Measurements from ENCODE around the gene TEAD3.
"Not testable (repeated sequence)": the region's sequence is repeated elsewhere in the genome, so short reads cannot be mapped to it uniquely, and the experiment has no call there.

Gene TEAD3

DNA sequence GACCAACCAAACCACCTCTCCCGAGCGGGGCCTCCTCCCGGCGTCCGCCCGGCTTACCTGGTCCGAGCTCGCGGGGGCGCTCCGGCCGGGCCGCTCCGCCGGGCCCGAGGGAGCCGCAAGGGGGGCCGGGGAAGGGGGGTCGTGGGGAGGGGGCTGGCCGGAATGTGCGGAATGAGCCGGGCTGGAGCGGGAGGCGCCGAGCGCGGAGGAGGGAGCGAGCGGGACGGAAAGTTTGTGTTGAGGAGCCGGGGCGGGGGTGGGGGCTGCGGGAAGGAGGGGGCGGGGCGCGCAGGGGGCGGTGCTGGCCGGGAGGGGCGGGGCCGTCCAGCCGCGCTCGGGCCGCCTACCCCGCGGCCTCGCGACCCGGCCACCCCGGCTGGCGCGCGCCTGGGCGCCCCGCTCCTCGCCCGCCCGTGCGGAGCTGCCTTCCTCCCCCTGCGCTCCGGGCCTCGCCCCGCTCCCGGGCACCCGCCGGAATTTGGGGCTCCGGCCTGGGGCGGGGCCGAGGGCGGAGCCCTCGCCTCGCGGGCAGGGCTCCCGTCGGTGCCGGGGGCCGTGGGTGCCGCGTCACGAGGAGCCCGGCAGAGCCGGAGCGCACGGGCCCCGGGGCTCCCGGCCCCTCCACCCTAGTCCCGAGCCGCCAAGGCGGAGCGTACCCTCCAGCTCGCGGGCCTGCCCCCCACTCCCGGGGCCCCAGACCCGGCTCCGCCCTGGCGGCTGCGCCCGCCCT is at the start of gene TEAD3:
Gene TEAD3, minus strand, starts transcription at position 239 of the 730 bp plus-strand sequence.
- DNase-seq, result no peak

DNA sequence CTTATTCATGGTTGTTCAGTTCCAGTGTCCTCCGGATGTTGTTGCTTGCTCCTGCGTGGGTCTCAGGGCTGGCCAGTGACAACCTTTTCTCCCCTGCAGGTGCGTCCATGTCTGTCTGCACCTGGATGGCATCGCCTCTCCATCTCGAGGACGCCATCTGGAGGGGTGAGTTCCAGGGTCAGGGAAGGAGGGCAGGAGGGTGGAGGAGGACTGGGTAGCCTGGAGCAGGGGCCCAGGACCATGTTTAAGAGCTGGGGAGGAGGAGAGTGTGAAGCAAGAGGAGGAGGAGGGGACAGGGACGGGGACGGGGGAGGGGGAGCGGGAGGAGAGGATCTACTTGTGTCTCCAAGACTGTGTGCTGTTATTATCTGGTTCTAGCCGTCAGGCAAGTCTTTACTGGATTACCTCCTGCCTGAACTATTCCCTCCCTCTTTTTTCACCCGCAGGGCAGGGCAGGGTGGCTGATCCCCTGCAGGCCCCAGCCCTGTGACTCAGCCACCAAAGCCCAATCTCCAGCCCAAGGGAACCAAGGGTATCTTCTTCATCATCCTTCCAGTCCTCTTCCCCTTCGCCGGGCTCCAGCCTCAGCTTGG is 48.0 kb upstream of the TEAD3 start:
- DNase-seq, result no peak

DNA sequence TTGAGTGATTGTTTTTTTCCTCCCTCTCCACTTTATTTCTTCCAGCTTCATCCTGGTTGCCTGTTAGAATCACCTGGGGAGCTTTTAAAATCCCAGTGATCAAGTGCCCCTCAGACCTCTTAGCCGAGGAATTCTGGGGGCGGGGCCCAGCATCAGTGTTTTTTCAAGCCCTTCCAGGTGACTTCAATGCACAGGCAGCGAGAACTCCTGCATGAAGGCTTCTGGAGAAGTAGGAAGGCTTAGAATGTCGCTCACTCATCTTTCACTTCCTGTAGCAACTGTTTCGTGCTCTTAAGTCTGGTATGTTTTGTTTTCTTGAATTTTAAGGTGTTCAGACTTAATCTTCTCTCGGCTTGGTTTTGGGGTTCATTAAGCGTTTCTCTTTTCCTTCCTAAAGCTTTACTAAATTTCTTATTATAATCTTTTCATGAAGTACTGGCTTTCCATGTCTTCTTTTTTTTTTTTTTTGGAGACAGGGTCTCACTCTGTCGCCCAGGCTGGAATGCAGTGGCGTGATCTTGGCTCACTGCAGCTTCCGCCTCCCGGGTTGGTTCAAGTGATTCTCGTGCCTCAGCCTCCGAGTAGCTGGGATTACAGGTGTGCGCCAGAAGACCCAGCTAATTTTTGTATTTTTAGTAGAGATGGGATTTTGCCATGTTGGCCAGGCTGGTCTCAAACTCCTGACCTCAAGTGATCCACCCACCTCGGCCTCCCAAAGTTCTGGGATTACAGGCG is 46.7 kb upstream of the TEAD3 start:
- no peak for DNase-seq

DNA sequence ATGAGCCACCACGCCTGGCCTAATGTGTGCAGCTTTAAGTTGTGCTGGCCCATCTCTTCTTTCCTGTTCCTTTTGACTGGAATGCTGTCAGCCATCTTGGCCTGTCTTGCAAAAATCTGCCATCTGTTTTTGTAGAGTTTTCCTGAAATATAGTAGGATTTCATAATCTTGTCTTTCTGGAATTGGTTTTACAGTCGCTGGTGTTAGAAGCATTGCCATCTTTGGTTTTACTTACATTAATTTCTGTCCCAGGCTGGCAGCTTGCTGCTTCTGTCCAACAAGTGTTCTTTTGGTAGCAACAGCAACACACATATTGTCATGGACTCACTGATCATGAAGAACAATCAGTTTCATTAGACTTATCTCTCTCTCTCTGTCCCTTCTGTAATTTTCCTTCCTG is 45.0 kb upstream of the TEAD3 start:
- no peak for DNase-seq

DNA sequence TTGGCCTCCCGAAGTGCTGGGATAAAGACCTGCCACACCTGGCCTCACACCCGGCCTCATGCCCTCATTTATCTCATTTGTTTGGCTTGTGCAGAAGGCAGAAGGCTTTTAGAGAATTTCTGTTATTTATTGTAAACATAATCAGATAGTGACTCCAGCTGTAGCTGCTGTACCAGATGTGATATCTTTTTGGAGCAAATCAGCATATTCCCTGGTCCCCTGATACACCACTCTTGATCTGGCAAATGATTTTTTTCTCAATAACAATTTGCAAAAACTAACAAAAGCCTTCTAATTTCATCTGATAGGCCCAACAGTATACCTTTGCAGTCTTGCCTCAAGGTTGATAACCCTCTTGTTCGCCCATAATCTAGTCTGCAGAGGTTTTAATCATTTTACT is 42.3 kb upstream of the TEAD3 start:
- DNase-seq, result no peak

DNA sequence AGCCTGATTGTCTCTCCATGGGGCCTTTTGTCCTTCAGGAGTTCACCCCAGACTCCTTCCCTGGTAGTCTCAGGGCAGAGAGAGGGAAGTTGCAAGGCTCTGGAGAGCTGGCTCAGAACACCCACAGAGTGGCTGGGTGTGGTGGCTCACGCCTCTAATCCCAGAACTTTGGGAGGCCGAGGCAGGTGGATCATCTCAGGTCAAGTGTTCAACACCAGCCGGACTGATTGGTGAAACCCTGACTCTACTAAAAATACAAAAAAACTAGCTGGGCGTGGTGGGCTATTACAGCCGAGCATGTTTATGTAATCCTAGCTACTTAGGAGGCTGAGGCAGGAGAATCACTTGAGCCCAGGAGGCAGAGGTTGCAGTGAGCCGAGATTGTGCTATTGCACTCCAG is 39.0 kb upstream of the TEAD3 start:
- not testable (repeated sequence) for DNase-seq

DNA sequence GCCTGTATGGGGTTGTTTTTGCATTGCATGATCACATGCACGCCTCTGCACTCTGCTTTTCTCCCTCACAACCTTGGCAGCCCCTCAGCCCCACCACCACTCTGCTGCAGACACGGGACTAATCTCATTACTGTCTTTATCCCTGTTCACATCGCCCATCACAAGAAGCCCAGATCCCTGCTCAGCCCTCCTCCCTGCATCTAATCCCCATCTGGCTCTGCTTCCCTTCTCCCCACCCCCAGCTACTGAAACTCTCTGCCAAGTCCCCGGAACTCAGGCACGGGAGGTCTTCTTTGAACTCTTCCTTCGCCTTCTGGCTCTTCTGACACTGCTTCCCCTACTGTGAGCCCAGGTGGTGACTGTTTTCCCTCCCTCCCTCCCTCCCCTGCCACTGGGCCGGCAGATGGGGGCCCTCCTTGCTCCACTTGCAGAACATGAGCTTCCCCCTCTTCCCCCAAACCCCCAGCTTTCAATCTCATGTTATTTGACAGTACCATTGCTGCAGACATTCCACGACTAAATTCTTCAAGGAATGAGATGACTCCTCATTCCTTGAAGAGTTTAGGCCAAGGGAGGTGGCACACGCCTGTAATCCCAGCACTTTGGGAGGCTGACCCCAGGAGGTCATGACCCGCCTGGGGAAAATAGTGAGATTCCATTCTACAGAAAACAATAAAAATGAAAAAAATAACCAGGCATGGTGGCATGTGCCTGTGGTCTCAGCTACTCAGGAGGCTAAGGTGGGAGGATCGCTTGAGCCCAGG is 37.7 kb upstream of the TEAD3 start:
- DNase-seq, result peak; percentile 70

DNA sequence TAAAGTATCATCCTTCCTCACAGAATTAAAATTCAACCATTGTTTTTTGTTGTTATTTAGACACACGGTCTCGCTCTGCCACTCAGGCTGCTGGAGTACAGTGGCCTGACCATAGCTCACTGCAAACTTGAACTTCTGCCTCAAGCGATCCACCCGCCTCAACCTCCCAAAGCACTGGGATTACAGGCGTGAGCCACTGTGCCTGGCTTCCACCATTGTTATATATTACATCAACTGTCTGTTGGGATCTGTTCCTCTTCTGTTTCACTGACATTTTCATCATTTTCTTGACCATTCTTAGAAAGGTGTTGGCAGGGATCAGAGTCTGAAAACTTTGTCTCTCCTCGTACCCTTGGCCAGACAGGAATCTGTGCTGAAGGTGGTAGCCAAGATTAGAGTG is 37.1 kb upstream of the TEAD3 start:
- DNase-seq, result no peak

DNA sequence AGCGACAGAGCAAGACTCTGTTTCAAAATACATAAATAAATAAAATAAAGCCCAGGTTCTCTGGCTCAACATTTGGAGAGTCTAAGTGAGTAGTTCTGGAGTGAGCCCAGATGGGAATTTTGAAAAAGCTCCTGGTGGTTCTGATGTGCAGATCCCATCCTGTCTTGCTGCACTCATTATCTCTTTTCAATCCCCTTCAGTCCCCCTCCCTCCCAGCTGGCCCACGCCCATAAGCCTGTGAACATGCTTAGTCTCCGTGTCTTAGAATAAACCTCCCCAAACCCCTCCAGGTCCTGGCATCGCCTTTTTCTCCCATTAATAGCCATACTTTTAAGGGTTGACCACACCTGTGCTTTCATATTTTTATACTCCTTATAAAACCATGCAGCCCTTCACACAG is 35.2 kb upstream of the TEAD3 start:
- no peak for DNase-seq

DNA sequence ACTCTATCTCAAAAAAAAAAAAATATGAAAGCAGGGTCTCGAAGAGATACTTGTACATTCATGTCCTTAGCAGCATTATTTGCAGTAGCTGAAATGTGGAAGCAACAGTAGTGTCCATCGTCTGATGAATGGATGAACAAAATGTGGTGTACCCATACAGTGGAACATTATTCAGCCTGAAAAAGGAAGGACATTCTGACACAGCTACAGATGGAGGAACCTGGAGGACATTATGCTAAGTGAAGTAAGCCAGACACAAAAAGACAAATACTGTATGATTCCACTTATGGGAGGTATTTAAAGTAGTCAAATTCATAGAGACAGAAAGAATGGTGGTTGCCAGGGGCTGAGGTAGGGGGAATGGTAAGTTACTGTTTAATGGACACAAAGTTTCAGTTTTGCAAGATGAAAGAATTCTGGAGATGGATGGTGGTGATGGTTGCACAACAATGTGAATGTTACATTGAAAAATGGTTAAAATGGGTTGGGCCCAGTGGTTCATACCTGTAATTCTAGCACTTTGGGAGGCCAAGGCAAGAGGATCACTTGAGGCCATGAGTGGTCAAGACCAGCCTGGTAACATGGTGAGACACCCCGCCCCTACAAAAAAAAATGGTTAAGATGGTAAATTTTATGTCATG is 27.6 kb upstream of the TEAD3 start:
- no peak for DNase-seq

DNA sequence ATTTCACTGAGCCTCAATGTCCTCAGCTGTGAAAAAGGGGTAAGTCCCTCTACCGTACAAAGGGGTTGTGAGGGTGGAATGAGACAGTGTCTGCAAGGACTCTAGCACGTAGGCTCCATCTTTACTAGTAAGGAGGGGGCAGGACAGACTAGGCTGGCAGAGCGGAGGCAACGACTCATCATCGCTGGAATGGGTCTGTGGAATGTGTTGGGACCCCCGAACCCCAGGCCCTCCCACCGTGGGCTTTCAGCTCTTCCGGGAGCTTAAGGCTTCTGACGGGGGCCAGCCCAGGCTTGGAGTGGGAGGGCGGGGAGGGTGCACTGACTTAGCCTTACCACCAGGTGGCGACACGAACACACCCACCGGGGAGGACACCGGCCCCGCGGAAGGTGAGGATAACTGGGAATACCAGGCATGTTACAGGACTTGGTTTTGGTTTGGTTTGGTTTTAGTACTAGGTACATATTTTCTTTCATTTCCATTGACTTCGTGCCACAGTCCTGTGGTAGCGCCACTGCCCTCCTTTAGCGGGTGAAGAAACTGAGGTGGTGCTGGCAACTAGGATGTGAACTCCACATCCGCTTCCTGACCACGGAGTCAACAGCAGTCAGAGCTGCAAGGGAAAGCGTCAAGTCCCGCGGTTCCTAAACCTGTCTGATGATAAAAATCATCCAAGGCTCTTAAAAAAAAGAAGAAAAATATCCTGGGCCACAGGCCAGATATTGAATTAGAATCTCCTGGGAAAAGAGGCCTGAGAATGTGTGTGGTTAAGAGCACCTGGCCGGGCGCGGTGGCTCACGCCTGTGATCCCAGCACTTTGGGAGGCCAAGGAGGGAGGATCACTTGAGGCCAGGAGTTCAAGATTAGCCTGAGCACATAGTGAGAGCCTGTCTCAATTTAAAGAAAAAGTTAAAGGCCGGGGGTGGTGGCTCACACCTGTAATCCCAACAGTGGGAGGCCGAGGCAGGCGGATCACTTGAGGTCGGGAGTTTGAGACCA is 26.1 kb upstream of the TEAD3 start:
- DNase-seq, result peak; percentile 88

DNA sequence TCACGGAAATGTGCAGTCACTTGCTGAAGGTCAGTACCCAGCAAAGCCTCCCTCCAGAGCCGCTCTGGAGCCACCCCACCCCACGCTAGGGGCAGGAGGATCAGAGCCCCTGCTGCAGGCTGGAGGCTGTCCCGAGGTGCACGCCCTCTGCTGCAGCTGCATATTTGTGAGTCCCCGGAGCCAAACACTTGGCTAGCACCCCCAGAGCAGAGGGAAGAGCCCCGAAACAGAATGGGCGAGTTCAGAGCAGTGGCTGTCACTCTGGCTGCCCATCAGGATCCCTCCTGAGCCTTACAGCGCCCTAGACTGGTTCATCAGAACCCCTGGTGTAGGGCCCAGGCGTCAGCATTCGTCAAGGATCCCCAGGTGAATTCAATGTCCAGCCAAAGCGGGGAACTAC is 25.3 kb upstream of the TEAD3 start:
- no peak for DNase-seq

DNA sequence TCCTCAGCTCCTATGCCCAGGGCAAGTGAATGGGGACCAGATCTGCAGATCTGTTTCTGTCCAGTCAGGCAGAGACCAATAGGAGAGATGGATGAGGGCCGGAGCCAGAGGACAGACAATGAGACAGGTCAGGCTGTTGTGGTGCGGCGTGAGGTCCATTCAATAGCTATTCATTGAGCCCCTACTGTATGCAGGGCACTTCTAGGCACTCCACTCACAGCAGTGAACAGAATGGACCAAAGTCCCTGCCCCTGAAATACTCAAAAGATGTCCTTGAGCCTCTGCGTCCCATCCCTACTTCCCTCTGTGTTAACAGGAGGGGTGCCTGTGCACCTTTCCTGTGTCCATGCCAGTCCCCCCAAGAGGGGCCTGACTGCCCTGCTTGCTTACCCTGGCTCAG is 24.4 kb upstream of the TEAD3 start:
- DNase-seq, result no peak

DNA sequence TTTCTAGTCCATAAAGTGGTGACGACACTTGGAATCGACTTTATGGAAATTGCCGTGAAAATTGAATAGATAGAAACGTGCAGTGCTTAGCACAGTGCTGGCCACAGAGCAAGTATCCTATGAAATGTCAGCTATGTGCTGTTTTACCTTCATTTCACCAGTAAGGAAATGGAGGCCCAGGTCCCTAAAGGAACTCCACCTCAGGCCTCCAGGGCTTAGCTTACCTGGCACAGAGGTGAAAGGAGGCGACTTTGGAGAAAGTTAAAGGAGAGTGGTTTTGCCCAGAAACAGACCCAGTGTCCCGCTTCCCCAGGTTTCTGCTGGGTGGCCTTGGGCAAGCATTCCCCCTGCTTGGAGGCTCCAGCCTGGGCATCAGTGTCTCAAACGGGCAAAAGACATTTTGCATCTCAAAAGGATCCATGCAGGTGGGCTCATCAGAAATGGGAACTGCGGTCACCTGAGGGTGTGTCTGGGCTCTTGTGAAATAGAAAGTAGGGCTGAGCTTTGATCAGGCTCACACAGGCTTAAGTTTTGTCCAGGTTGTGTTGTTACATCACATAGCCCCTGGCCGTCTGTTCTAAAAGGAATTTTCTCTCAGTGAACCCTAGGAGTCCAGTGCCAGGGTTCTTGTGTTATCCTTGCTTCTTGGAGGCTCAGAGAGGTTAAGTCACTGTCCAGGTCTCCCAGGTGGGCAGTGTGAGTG is 22.6 kb upstream of the TEAD3 start:
- no peak for DNase-seq

DNA sequence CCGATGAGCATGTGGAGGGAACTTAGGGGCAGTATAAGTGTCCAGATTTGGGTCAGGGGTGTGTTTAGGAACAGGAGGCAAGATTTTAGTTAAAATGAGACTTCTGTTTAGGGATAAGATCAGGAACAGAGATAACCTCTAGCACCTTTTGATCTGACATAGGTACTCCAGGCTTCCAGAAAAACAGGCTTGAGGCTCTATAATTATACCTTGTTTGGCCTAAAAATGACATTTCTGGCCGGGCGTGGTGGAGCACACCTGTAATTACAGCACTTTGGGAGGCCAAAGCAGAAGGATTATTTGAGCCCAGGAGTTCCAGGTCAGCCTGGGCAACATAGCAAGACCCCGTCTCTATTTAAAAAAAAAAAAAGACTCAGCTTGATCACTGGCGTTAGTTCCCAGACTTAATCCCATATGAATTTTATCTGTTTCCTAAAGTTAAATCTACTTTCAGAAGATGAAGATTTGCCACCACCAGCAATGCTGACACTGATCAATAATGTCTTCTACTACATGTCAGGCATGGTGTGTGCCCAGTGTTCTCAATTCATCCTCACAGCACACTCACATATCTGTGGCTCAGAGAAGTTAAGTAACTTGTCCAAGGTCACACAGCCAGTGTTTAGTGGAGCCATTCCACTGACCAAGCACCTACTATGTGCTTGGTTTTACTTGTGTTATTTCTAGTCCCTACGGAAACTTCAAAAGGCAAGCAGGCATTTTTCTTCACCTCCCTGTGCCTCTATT is 21.9 kb upstream of the TEAD3 start:
- no peak for DNase-seq

DNA sequence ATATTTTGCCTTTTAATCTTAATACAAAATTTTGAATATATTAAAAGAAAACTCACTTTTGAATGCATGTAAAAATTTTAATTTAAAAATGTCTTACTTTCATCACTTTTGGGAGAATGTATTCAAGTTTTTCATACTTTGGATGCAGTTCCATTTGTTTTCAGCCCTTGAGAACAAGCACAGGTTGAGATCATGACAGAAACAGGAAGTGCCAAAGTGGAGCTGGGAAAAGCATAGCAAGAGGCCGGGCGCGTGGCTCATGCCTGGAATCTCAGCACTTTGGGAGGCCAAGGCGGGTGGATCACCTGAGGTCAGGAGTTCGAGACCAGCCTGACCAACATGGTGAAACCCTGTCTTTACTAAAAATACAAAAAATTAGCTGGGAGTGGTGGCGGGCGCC is 21.1 kb upstream of the TEAD3 start:
- DNase-seq, result not testable (repeated sequence)

DNA sequence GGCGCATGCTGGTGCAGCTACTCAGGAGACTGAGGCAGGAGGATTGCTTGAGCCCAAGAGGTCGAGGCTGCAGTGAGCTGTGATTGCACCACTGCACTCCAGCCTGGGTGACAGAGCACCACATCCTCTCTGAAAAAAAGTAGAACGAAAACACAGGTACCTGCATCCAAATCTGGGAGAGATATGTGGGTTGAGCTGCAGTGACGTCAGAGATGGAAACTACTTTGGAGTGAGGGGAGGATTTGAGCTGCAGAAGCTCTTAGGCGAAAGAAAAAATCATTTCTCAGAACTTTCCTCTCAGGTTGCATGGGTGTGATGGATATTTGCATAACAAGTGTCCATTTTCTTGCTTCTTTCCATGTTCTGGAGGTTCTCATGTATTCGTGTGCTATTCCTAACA is 19.8 kb upstream of the TEAD3 start:
- no peak for DNase-seq

DNA sequence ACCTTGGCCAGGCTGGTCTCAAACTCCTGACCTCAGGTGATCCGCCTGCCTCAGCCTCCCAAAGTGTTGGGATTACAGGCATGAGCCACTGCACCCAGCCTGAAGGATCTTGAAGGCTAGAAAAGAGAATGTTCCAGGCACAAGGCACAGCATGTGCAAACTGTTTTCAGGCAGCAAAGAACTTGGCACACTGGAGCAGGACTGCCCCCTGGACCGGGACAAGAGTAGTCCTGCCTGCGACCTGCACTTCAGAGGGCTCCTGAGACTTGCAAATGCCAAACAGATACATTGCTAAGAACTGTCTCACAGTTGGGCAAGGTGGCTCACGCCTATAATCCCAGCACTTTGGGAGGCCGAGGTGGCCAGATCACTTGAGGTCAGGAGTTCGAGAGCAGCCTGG is 19.1 kb upstream of the TEAD3 start:
- not testable (repeated sequence) for DNase-seq

DNA sequence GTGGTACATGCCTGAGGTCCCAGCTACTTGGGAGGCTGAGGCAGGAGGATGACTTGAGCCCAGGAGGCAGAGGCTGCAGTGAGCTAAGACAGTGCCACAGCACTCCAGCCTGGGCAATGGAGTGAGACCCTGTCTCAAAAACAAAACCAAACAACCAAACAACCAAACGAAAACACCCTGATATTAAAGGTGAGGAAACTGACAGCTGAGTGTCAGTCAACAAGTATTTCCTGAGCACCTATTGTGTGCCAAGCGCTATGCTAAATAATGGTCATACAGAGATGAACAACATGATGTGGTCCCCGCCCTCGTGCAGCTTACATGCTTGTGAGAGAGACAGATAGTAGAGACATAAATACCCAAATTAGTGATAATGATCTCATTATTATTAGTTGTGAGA is 17.7 kb upstream of the TEAD3 start:
- DNase-seq, result no peak

DNA sequence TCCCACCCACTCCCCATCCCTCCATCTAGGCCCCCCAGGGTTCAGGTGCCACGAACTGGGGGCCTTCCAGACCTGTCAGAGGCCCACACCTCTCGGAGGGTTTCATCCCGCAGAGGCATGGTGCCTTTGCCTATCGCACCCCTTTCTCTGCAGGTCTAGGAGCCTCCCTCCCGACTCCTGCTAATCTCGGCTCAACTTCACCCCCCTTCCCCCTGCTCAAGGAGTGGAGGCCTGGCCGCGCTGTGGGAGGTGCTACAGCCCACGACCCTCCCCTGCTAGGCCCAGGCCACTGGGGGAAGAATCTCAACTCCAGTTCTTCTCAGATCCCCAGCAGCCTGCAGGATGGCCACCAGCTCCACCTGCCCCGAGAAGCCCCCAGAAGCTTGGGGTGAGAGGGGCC is 15.9 kb upstream of the TEAD3 start, which contains the start of gene TULP1:
Gene TULP1, minus strand, starts transcription at position 157 of the 400 bp plus-strand sequence. Its CDS starts 38 bp downstream, at position 119.
- no peak for DNase-seq

All from retina (tissue), 1 donor.